Loucy (cell line): Measurements from ENCODE around the gene SNX20.

ENCODE experiments used
- EZH2phosphoT487 ChIP-seq: fragments of 200-600 bp; IDR thresholded peaks from 2 replicates; pipeline ENCODE4 v1.6.1; 2018; ENCODE audit warnings: antibody characterized with exemption, mild to moderate bottlenecking, moderate library complexity, borderline replicate concordance
- TF ChIP-seq, protein P1 (sequence below): fragments of 200-600 bp; sonication (generic); conservative IDR thresholded peaks from 2 replicates; pipeline ENCODE4 v1.5.1; 2014; ENCODE audit warnings: mild to moderate bottlenecking, antibody characterized with exemption, low read length

GRCh38 chr16:50696126-50696525, 15.0 kb upstream of the SNX20 start:
- no peak for TF ChIP-seq EZH2phosphoT487
- TF ChIP-seq, protein P1, sequence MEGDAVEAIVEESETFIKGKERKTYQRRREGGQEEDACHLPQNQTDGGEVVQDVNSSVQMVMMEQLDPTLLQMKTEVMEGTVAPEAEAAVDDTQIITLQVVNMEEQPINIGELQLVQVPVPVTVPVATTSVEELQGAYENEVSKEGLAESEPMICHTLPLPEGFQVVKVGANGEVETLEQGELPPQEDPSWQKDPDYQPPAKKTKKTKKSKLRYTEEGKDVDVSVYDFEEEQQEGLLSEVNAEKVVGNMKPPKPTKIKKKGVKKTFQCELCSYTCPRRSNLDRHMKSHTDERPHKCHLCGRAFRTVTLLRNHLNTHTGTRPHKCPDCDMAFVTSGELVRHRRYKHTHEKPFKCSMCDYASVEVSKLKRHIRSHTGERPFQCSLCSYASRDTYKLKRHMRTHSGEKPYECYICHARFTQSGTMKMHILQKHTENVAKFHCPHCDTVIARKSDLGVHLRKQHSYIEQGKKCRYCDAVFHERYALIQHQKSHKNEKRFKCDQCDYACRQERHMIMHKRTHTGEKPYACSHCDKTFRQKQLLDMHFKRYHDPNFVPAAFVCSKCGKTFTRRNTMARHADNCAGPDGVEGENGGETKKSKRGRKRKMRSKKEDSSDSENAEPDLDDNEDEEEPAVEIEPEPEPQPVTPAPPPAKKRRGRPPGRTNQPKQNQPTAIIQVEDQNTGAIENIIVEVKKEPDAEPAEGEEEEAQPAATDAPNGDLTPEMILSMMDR = no peak
